ENCODE data around the gene LEFTY1.

Gene LEFTY1

DNA sequence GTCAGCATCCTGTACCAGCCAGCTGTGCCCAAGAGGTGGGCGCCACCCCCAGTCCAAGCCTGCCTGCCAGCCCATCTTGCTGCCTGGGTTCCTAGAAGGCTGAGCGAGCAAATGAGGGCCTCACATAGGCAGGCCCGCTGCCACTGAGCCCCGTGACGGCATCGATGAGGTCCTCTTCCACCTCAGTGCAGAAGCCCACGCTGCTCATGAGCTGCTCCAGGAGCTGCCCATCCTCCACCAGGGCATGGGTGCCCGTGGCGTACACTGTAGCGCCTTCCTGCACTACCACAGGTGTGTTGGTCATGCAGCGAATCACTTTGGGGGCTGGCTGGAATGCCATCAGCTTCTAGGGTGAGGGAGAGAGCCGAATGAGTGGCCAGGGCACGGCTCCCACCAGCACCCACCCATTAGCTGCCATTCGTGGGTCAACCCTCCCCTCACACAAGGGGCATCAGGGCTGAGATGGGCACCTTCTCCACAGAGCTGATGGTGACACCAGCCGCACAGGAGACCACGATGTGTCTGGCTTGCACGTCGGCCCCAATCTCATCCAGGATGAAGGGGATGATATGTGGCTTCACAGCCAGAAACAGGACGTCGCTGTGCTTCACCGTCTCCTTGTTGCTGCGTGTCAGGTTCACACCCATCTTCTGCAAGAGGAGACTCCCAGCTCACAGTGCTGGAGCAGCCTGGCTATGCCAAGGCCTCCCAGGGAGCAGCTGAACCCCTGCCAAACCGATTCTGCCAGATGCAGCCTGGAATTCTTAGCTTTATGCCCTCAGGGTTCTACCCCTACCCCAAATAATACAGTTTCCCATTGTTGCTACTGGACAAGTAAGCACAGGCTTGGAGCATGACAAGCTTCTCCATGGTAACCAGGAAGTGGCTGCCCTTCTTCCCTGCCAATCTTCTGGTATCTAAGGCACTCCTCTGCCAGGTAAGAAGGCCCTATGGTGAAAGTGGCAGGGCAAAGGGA, 33.1 kb upstream of the LEFTY1 start:
- no peak for TF ChIP-seq GATA2 (IDR thresholded peaks at IDR 0.05; ENCODE audit: low read depth, low read length)
- no peak for TF ChIP-seq GATA3 (IDR thresholded peaks at IDR 0.05; ENCODE audit: low read depth, low read length)

DNA sequence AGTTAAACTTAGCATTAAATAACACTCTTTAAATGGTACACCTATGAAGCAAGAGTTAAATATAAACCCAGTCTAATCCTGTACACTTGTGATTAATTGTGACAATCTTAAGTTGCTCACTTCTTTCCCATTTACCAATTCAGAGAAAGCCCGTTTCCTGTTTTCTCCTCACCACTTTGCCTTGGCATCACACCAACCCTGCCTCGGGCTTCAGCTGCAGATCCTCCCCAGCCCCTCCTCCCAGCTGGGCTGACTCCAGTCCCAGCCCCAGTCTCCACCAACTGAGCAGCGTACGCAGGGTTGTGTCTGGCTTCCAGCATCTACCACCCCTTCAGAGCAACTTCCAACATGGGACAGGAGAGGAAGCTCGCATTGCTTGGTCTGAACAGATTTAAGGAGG, 31.0 kb upstream of the LEFTY1 start:
- TF ChIP-seq GATA2 (IDR thresholded peaks at IDR 0.05; ENCODE audit: low read depth, low read length): no peak
- no peak for TF ChIP-seq GATA3 (IDR thresholded peaks at IDR 0.05; ENCODE audit: low read depth, low read length)

DNA sequence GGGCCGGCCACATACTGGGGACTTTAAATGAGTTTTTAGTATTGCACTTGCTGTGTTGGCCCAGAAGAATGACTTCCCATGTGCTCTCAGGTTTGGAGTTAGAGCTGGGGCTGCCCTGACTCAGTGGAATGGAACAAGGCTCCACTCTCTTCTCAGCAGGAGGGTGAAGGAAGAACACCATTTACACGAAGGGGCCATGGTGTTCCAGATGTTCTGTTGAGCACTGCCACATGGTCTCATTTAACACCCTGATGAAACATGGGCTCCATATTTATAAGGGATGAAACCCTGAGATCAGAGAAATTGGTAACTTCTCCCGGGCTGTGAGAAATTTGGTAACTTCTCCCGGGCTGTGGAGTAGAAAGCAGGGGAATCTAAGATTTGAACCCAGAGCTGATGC, 29.3 kb upstream of the LEFTY1 start:
- no peak for TF ChIP-seq GATA2 (IDR thresholded peaks at IDR 0.05; ENCODE audit: low read depth, low read length)
- TF ChIP-seq GATA3 (IDR thresholded peaks at IDR 0.05; ENCODE audit: low read depth, low read length): no peak

- TF ChIP-seq GATA2 (IDR thresholded peaks at IDR 0.05; ENCODE audit: low read depth, low read length) (no peak), GATA3 (IDR thresholded peaks at IDR 0.05; ENCODE audit: low read depth, low read length) (no peak)
Measured at GRCh38 chr1:225917536-225917935, 28.6 kb upstream of the LEFTY1 start.

DNA sequence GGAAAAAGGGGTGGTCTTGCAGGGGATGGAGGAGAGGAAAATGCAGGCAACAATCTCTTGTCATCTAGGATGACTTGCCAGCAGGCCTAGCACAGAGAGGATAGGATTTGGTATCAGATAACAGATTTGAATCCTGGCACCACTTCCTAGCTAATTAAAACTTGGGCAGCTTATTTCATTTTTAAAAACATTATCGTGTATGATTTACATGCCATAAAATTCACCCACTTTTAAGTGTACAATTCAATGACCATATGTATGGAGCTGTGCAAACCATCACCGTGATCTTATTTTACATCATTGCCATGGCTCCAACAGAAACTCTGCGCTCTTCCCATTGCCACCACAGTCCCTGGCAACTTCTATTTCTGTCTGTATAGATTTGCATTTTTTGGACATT, 28.2 kb upstream of the LEFTY1 start:
- TF ChIP-seq GATA3 (IDR thresholded peaks at IDR 0.05; ENCODE audit: low read depth, low read length) (no peak), GATA2 (IDR thresholded peaks at IDR 0.05; ENCODE audit: low read depth, low read length) (peak; percentile 71)

DNA sequence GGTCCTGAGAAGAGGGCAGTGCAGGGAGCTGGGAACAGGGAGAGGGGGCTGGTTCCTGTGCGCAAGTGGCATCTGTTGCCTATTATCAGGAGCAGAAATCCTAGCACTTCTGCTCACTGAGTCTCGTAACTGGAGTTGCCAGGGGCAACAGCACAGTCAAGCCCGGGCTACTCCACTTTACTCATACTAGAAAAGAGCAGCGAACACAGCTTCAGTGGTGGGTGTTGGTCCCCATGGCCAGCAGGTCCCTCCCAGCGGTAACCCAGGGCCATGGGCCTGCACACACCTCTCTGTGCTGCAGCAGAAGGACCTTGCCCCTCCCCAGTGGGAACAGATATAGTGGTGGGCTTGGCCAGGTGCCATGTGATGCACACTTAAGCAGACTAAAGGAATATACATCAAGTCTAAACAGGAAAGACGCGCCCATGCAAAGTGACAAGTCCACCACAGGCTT, 26.6 kb upstream of the LEFTY1 start:
- TF ChIP-seq GATA3 (IDR thresholded peaks at IDR 0.05; ENCODE audit: low read depth, low read length): no peak
- peak; percentile 61 for TF ChIP-seq GATA2 (IDR thresholded peaks at IDR 0.05; ENCODE audit: low read depth, low read length)

- TF ChIP-seq GATA2 (IDR thresholded peaks at IDR 0.05; ENCODE audit: low read depth, low read length): no peak
Measured at GRCh38 chr1:225914947-225915346, 26.0 kb upstream of the LEFTY1 start.

DNA sequence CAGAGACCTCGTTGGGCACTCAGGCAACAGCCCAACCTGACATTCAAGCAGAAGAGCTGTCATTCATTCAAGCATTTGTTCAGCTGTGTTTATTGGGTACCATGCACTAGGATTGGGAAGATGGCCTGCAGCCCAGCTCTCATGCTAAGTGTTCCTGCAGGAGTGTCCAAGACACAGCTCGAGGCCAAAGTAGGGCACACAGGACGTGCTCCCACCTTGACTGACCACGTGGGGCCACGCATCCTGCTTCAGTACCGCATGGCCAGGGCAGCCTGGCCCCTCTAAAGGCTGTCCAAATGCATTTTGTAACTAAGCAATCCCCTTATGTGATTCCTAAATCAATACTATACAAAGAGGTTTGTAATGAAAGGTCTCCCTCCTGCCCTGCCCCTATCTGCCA, 25.4 kb upstream of the LEFTY1 start:
- TF ChIP-seq GATA3 (IDR thresholded peaks at IDR 0.05; ENCODE audit: low read depth, low read length): no peak
- no peak for TF ChIP-seq GATA2 (IDR thresholded peaks at IDR 0.05; ENCODE audit: low read depth, low read length)

DNA sequence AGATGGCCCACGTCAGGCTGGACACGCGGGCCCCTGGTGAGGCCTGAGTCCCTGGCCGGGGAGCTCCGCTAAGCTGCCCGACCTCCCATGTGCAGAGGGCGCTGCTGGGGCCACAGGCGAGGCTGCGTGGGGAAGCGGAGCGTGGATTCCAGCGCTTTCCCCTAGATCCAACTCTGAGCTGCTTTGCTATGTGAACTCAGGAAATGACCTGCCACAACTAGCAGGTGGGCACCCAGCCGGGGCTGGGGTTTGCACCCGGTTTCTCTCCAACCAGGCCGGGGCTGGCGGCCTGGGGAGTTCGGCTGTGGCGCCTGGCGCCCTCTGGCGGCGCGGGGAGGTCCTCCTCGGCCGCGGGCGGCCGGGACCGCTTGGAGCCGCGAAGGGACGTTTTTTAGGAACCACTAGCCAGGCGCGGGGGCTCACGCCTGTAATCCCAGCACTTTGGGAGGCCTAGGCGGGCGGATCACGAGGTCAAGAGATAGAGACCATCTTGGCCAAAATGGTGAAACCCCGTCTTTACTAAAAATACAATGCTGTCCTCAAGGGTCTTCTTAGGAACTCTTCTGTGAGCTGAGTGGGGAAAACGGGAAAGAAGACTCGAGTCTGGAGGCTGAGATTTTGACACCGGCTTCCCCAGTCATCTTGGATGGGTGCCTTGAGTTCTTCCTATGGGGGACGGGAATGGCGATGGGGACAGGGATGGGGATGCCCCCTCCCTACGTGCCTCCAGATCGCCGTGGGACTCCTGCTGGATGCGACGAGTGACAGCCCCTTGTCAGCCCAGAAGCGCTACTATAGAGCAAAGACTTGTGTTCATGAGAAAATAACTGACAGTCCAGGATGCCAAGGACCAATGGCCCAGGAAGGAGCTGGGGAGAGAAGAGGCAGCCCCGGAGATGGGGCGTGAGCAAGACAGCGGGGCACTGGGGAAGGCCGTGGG, 22.5 kb upstream of the LEFTY1 start:
- TF ChIP-seq GATA3 (IDR thresholded peaks at IDR 0.05; ENCODE audit: low read depth, low read length) (no peak), GATA2 (IDR thresholded peaks at IDR 0.05; ENCODE audit: low read depth, low read length) (no peak)

DNA sequence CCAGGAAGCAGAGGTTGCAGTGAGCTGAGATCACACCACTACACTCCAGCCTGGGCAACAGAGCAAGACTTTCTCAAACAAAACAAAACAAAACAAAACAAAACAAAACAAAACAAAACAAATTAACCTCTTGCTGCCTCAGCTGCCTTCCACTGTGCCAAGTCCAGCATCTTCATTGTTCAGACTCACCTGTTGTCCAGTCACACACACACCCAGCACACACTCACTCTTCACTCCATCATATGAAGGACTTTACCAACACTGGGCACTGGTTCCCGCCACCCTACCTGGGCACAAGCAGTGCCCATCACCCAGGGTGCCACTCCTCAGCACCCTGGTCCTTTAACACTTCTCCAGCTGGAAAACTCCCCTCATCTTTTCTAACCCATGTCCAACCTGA, 20.5 kb upstream of the LEFTY1 start:
- no peak for TF ChIP-seq GATA2 (IDR thresholded peaks at IDR 0.05; ENCODE audit: low read depth, low read length)

- TF ChIP-seq GATA3 (IDR thresholded peaks at IDR 0.05; ENCODE audit: low read depth, low read length): no peak
- no peak for TF ChIP-seq GATA2 (IDR thresholded peaks at IDR 0.05; ENCODE audit: low read depth, low read length)
Measured at GRCh38 chr1:225908773-225909172, 19.8 kb upstream of the LEFTY1 start.

- no peak for TF ChIP-seq GATA3 (IDR thresholded peaks at IDR 0.05; ENCODE audit: low read depth, low read length)
- TF ChIP-seq GATA2 (IDR thresholded peaks at IDR 0.05; ENCODE audit: low read depth, low read length): no peak
Measured at GRCh38 chr1:225908013-225908640, 19.2 kb upstream of the LEFTY1 start.

- TF ChIP-seq GATA3 (IDR thresholded peaks at IDR 0.05; ENCODE audit: low read depth, low read length) (no peak), GATA2 (IDR thresholded peaks at IDR 0.05; ENCODE audit: low read depth, low read length) (no peak)
Measured at GRCh38 chr1:225907341-225907740, 18.4 kb upstream of the LEFTY1 start.

DNA sequence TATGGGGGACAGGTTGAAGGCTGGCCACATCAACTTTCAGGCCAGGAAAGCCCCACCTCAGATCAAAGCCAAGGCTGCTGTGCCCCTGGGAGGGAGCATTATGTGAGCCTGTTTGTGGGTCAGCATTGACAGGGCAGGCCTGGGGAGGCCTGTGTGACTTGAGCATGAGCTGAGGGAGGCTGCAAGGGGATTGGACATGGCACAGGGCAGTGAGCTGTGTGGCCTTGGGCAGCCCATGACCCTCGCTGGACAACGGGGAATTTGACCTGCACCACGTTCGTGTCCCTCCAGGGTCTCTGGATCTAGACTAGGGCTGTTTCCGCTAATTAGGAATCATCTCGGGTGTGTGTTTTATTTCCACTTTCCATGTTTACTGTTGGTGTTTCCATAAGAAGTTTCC, 17.5 kb upstream of the LEFTY1 start:
- TF ChIP-seq GATA2 (IDR thresholded peaks at IDR 0.05; ENCODE audit: low read depth, low read length) (no peak), GATA3 (IDR thresholded peaks at IDR 0.05; ENCODE audit: low read depth, low read length) (no peak)

Data from SH-SY5Y (cell line).